ENCODE data around the gene COL6A1.

DNA sequence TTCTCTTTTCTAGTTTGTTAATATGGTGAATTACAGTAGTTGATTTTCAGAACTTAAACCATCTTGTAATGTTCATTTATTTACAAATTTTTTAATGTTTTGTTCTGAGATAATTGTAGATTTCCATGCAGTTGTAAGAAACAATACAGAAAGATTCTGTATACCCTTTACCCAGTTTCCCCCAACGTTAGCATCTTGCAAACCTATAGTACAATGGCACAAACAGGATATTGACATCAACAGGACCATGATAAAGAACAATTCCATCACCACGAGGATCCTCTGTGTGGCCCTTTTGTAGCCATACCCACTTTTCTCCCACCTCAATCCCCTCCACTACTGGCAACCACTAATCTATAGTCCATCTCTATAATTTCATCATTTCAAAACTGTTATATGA, 33.3 kb downstream of the COL6A1 start:
- TF ChIP-seq POLR2AphosphoS5 (IDR thresholded peaks at IDR 0.05; ENCODE audit: low read depth, low read length) (no peak), POLR2A (IDR thresholded peaks at IDR 0.05; ENCODE audit: low read depth, low read length) (no peak), TAF1 (IDR thresholded peaks at IDR 0.05; ENCODE audit: borderline replicate concordance, low read depth, low read length) (no peak)
